HepG2 (cell line): ENCODE data around the gene COL9A1. TPM values are rescaled to one million over a fixed set of nuclear protein-coding genes. Genes with fewer than 3 reads are reported as not detected.

Experiments
- ATAC-seq: fragments of 200-7000 bp; cut with Tn5 transposase; 3 replicates; pipeline ENCODE4 v1.9.1; 2020; ENCODE audit warnings: mild to moderate bottlenecking, moderate library complexity
- BruUV-seq: library from RNA; stranded (reverse); fragments of 400-500 nt; replicated peaks from 2 replicates; lab custom pipeline; 2021; lab: Mats Ljungman, UMichigan
- CTCF ChIA-PET: fragments of 300-600 bp; formaldehyde crosslinking; extraction: SDS; loops from one replicate; lab custom pipeline; 2021; ENCODE audit warnings: low total read pairs, inconsistent platforms, low intra/inter-chr PET ratio; lab: Yijun Ruan, JAX
- POLR2A ChIA-PET: fragments of 350-600 bp; sonication (Branson Sonifier 250); formaldehyde crosslinking; loops from one replicate; lab custom pipeline; 2020; ENCODE audit warnings: antibody characterized with exemption, inconsistent platforms; lab: Yijun Ruan, JAX
- DNase-seq: peaks from one replicate; pipeline ENCODE4 v3.0.0-alpha.2; 2015; ENCODE audit warnings: low spot score
- FAIRE-seq: peaks from 3 replicates; lab custom pipeline; 2011; peaks lifted over from hg19 to GRCh38; lab: Jason Lieb, UNC
- H2AFZ ChIP-seq: one replicate; pipeline ENCODE4 v1.6.1; 2011; ENCODE audit warnings: low read length, inconsistent platforms
- H3K27ac ChIP-seq: fragments of 300-600 bp; 3 replicates; pipeline ENCODE4 v1.8.0; 2011; ENCODE audit warnings: mixed run types, mild to moderate bottlenecking, mixed read lengths, low read length, inconsistent platforms; ENCODE audit not compliant: insufficient read depth; ENCODE audit errors: extremely low read length
- H3K27me3 ChIP-seq, 2 experiments: fragments of 200-600 bp in 1 of 2; 2 replicates in 1 of 2; 3 replicates in 1 of 2; pipeline versions ENCODE4 v1.6.0 to v1.8.0; 2011; ENCODE audit warnings: low read length in 2 of 2, mild to moderate bottlenecking in 2 of 2, moderate library complexity in 2 of 2, inconsistent platforms in 1 of 2; ENCODE audit not compliant: insufficient read depth in 2 of 2, control insufficient read depth in 1 of 2
- H3K36me3 ChIP-seq, 2 experiments: fragments of 200-600 bp in 1 of 2; replicated peaks in 1 of 2; 2 replicates in 1 of 2; 3 replicates in 1 of 2; pipeline versions ENCODE4 v1.5.1 to v1.8.0; 2011; ENCODE audit warnings: low read length in 2 of 2, inconsistent platforms in 1 of 2; ENCODE audit not compliant: insufficient read depth in 2 of 2, control insufficient read depth in 1 of 2
- H3K4me1 ChIP-seq: 2 replicates; pipeline ENCODE4 v1.5.1; 2012; ENCODE audit warnings: low read length, inconsistent platforms; ENCODE audit not compliant: insufficient read depth
- H3K4me2 ChIP-seq: 2 replicates; pipeline ENCODE4 v1.6.0; 2011; ENCODE audit warnings: low read depth, low read length, inconsistent platforms
- H3K4me3 ChIP-seq, 3 experiments: fragments of 200-600 bp in 1 of 3; sonication (generic), shearing (Covaris generic) in 1 of 3; replicated peaks in 1 of 3; 2 replicates each; pipeline ENCODE4 v1.5.1; 2011 to 2016; ENCODE audit warnings: low read length in 3 of 3, inconsistent platforms in 2 of 3, low read depth in 2 of 3, mild to moderate bottlenecking in 2 of 3, control low read depth in 1 of 3, mixed read lengths in 1 of 3; ENCODE audit not compliant: insufficient read depth in 1 of 3
- H3K79me2 ChIP-seq: one replicate; pipeline ENCODE4 v1.6.1; 2011; ENCODE audit warnings: low read length, inconsistent platforms; ENCODE audit not compliant: insufficient read depth
- H3K9ac ChIP-seq: 2 replicates; pipeline ENCODE4 v1.6.0; 2011; ENCODE audit warnings: mild to moderate bottlenecking, low read depth, low read length, inconsistent platforms; ENCODE audit not compliant: insufficient read depth
- H3K9me3 ChIP-seq: 2 replicates; pipeline ENCODE4 v1.5.1; 2012; ENCODE audit warnings: mild to moderate bottlenecking, low read length
- H4K20me1 ChIP-seq: 2 replicates; pipeline ENCODE4 v1.6.0; 2011; ENCODE audit warnings: inconsistent platforms, mild to moderate bottlenecking, low read length, moderate library complexity; ENCODE audit not compliant: insufficient read depth
- ESRRA ChIP-seq: sonication (generic); formaldehyde crosslinking; IDR thresholded peaks from 2 replicates; pipeline ENCODE4 v1.5.1; 2020; ENCODE audit warnings: mild to moderate bottlenecking, low read depth, missing genetic modification reagents
- FOXP1 ChIP-seq, 2 experiments: fragments of 450-650 bp in 1 of 2; IDR thresholded peaks; 2 replicates each; pipeline ENCODE4 v1.6.1; 2017 to 2018; ENCODE audit warnings: antibody characterized with exemption in 1 of 2
- GFI1 ChIP-seq: sonication (generic); formaldehyde crosslinking; IDR thresholded peaks from 2 replicates; pipeline ENCODE4 v1.5.0; 2020; ENCODE audit warnings: missing genetic modification reagents, mild to moderate bottlenecking, borderline replicate concordance
- GLI4 ChIP-seq: sonication (generic); formaldehyde crosslinking; IDR thresholded peaks from 2 replicates; pipeline ENCODE4 v1.5.1; 2020; ENCODE audit warnings: missing genetic modification reagents, mild to moderate bottlenecking, moderate library complexity, borderline replicate concordance
- KDM3A ChIP-seq: IDR thresholded peaks from 2 replicates; pipeline ENCODE4 v1.6.1; 2018; ENCODE audit warnings: low read depth, missing compliant biosample characterization
- RXRA ChIP-seq: sonication (generic); formaldehyde crosslinking; IDR thresholded peaks from 2 replicates; pipeline ENCODE4 v1.5.1; 2020; ENCODE audit warnings: missing genetic modification reagents
- SMC3 ChIP-seq: IDR thresholded peaks from 2 replicates; pipeline ENCODE4 v1.6.1; 2011; ENCODE audit warnings: low read length, improper control_type of control experiment
- TCF7L2 ChIP-seq: IDR thresholded peaks from 2 replicates; pipeline ENCODE4 v1.6.1; 2011; ENCODE audit warnings: mild to moderate bottlenecking, low read depth, low read length, moderate library complexity
- TP53 ChIP-seq: sonication (generic); formaldehyde crosslinking; conservative IDR thresholded peaks from 2 replicates; pipeline ENCODE4 v1.4.0; 2020; ENCODE audit warnings: missing genetic modification reagents
- ZNF660 ChIP-seq: sonication (generic); formaldehyde crosslinking; IDR thresholded peaks from 2 replicates; pipeline ENCODE4 v1.5.1; 2020; ENCODE audit warnings: mild to moderate bottlenecking, low read depth, missing genetic modification reagents, borderline replicate concordance
- ZNF7 ChIP-seq: IDR thresholded peaks from 2 replicates; pipeline ENCODE4 v1.6.1; 2016; ENCODE audit warnings: missing biosample characterization, missing genetic modification reagents
- WGBS: methylation state at CpG from one replicate; pipeline ENCODE4 v1.1.6; 2017; ENCODE audit warnings: low lambda C conversion rate; 5-methylcytosine and 5-hydroxymethylcytosine counted together
- in situ Hi-C: cut with HindIII; loops from 2 replicates; pipeline ENCODE4 v1.10.0; 2017; ENCODE audit warnings: low pct_unique_long_range_greater_than_20kb; ENCODE audit not compliant: extremely low pct_ligation_motif_present
- intact Hi-C: fragments of 100-400 bp; cut with micrococcal nuclease; formaldehyde crosslinking; loops from one replicate; pipeline ENCODE4 v1.10.0; 2022; ENCODE audit not compliant: unreplicated experiment
- polyA plus RNA-seq, 8 experiments: library from polyadenylated mRNA; depleted of rRNA in 3 of 8; stranded (reverse) in 7 of 8; unstranded in 1 of 8; fragments of >200 nt; fragmentation: Illumina TruSeq in 4 of 8; extraction: Trizol in 4 of 8; gene quantifications; 2 replicates each; pipeline versions ENCODE4 v1.2.1 to v1.2.3, GENCODE V29; 2011 to 2016; ENCODE audit warnings: low read depth in 4 of 8, missing spikeins in 1 of 8, mixed read lengths in 1 of 8; ENCODE audit not compliant: insufficient read depth in 1 of 8
- total RNA-seq, 5 experiments: library from RNA; depleted of rRNA; stranded (reverse); fragments of >200 nt; fragmentation: Illumina TruSeq; extraction: Trizol; gene quantifications; 2 replicates each; pipeline ENCODE4 v1.2.3, GENCODE V29; 2016; ENCODE audit warnings: low read depth in 1 of 5
- TF ChIP-seq, protein P1 (sequence below): sonication (generic); formaldehyde crosslinking; conservative IDR thresholded peaks from 2 replicates; pipeline ENCODE4 v1.8.0; 2022; ENCODE audit warnings: mild to moderate bottlenecking, moderate library complexity, missing genetic modification reagents
- TF ChIP-seq, protein P2 (sequence below): sonication (generic); formaldehyde crosslinking; IDR thresholded peaks from 2 replicates; pipeline ENCODE4 v1.9.0; 2022; ENCODE audit warnings: low read depth, missing genetic modification reagents
- TF ChIP-seq, protein P3 (sequence below): sonication (generic); formaldehyde crosslinking; IDR thresholded peaks from 2 replicates; pipeline ENCODE4; 2020; ENCODE audit warnings: missing genetic modification reagents, mild to moderate bottlenecking, borderline replicate concordance

Gene COL9A1
- total and polyA plus RNA-seq, 2 of the 13 experiments (the other 11 are each of a cell fraction or from before 2014, with no cell fraction given), result 0.08 TPM; not detected in 1

DNA sequence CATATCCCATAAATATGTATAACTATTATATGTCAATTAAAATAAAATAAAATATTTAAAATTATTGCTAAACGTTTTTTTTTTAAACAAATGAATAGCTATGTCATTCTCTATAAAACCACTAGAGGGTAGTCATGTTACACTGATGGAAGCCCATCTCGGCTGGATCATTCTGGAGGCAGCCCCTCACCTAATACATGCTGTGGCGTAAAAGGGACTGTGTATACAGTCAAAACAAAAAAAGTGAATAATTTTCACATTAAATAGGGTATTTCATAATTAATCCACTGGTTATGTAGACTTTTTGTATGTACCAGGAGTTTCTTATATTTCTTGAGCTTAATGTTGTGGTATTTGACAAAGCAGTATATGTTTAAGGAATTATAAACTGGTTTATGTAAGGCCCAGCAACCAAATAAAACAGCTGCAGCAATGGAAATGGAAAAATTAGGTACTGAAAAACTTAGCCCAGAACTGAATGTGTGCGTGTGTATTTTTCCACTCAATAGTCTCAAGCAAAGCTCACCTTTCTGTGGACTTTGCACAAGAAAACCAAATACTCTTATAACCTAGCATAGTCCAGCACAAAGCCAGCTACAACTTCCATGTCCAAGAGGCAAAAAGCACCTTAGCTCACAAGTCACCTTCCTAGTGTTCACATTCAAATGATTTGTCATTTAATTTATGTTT is 81.7 kb downstream of the COL9A1 start:
- H3K79me2 ChIP-seq, result no peaks in the 10 kb centered on the region
- 3% methylated on average over 4 of the region's 4 CpGs for WGBS
- H3K9ac ChIP-seq, result peak overlapping the region; percentile 14; the same call in 1 of the 2 replicates
- ATAC-seq, result peak; percentile 84
- in situ Hi-C loops (loop anchor here (5.0 to 25.0 kb wide), 3 partner anchors 66 to 466 kb away; no protein-coding TSS in a partner anchor), intact Hi-C loops (loop anchor here (1.0 to 5.0 kb wide), 4 partner anchors 68 to 791 kb away; no protein-coding TSS in a partner anchor)
- BruUV-seq, result no TSS peak
- no peaks in the 10 kb centered on the region for H3K36me3 ChIP-seq
- H3K4me1 ChIP-seq, result peaks cover 16% of the 10 kb centered on the region
- H3K4me3 ChIP-seq, result peak overlapping the region in 1 of 3 experiments; percentile 10; a peak in 1 of 6 replicates
- peak; percentile 8 for FAIRE-seq
- ChIA-PET POLR2A (interaction anchor here (0.6 kb wide), 1 partner anchor 351 kb away, joined by 3 read pairs; no protein-coding TSS in a partner anchor), CTCF (interaction anchor here (1.2 to 2.3 kb wide), 4 partner anchors 67 to 663 kb away, joined by 4 to 14 read pairs (median 4); no protein-coding TSS in a partner anchor)
- no peak overlapping the region for H3K27ac ChIP-seq
- peak; percentile 12 for DNase-seq
- peak overlapping the region; percentile 38 for H2AFZ ChIP-seq
- H3K27me3 ChIP-seq, result peaks cover 0 to 4% of the 10 kb centered on the region in 2 experiments; a peak in 1 of 5 replicates
- no peaks in the 10 kb centered on the region for H3K9me3 ChIP-seq
- H3K4me2 ChIP-seq, result peak overlapping the region; percentile 60
- no peaks in the 10 kb centered on the region for H4K20me1 ChIP-seq
- TF ChIP-seq, protein P1, sequence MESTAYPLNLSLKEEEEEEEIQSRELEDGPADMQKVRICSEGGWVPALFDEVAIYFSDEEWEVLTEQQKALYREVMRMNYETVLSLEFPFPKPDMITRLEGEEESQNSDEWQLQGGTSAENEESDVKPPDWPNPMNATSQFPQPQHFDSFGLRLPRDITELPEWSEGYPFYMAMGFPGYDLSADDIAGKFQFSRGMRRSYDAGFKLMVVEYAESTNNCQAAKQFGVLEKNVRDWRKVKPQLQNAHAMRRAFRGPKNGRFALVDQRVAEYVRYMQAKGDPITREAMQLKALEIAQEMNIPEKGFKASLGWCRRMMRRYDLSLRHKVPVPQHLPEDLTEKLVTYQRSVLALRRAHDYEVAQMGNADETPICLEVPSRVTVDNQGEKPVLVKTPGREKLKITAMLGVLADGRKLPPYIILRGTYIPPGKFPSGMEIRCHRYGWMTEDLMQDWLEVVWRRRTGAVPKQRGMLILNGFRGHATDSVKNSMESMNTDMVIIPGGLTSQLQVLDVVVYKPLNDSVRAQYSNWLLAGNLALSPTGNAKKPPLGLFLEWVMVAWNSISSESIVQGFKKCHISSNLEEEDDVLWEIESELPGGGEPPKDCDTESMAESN, result no peak
- no peak for TF ChIP-seq FOXP1 (IDR thresholded peaks at IDR 0.05)
- no peak for TF ChIP-seq FOXP1 (CRISPR knock-in tag; IDR thresholded peaks at IDR 0.05)
- no peak for TF ChIP-seq TP53 (CRISPR knock-in tag)
- no peak for TF ChIP-seq TCF7L2
- TF ChIP-seq SMC3, result peak; percentile 36; the same call in 1 of the 2 replicates
- TF ChIP-seq, protein P2, sequence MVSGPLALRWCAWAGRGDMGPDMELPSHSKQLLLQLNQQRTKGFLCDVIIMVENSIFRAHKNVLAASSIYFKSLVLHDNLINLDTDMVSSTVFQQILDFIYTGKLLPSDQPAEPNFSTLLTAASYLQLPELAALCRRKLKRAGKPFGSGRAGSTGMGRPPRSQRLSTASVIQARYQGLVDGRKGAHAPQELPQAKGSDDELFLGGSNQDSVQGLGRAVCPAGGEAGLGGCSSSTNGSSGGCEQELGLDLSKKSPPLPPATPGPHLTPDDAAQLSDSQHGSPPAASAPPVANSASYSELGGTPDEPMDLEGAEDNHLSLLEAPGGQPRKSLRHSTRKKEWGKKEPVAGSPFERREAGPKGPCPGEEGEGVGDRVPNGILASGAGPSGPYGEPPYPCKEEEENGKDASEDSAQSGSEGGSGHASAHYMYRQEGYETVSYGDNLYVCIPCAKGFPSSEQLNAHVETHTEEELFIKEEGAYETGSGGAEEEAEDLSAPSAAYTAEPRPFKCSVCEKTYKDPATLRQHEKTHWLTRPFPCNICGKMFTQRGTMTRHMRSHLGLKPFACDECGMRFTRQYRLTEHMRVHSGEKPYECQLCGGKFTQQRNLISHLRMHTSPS, result no peak
- TF ChIP-seq, protein P3, sequence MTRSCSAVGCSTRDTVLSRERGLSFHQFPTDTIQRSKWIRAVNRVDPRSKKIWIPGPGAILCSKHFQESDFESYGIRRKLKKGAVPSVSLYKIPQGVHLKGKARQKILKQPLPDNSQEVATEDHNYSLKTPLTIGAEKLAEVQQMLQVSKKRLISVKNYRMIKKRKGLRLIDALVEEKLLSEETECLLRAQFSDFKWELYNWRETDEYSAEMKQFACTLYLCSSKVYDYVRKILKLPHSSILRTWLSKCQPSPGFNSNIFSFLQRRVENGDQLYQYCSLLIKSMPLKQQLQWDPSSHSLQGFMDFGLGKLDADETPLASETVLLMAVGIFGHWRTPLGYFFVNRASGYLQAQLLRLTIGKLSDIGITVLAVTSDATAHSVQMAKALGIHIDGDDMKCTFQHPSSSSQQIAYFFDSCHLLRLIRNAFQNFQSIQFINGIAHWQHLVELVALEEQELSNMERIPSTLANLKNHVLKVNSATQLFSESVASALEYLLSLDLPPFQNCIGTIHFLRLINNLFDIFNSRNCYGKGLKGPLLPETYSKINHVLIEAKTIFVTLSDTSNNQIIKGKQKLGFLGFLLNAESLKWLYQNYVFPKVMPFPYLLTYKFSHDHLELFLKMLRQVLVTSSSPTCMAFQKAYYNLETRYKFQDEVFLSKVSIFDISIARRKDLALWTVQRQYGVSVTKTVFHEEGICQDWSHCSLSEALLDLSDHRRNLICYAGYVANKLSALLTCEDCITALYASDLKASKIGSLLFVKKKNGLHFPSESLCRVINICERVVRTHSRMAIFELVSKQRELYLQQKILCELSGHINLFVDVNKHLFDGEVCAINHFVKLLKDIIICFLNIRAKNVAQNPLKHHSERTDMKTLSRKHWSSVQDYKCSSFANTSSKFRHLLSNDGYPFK (CRISPR knock-in tag), result no peak
- TF ChIP-seq KDM3A, result no peak
- TF ChIP-seq ZNF7 (CRISPR knock-in tag), result no peak
- 0 out of 2 replicates have a peak, but pooled peaks have one; percentile 23 for TF ChIP-seq GFI1 (CRISPR knock-in tag)
- TF ChIP-seq RXRA, result no peak
- TF ChIP-seq GLI4 (CRISPR knock-in tag), result no peak
- no peak for TF ChIP-seq ZNF660 (CRISPR knock-in tag)
- no peak for TF ChIP-seq ESRRA (CRISPR knock-in tag)
